ENCODE measurements around the gene SH3PXD2B. TPM values are rescaled to one million over a fixed set of nuclear protein-coding genes. Genes with fewer than 3 reads are reported as not detected.
A peak's percentile ranks its signal among the peaks of the same experiment; 100 is the strongest.
"Not testable (repeated sequence)": the region's sequence is repeated elsewhere in the genome, so short reads cannot be mapped to it uniquely, and the experiment has no call there.

Gene SH3PXD2B
- total and polyA plus RNA-seq, 11 donors, result 1.1 to 22.7 (median 6.9) TPM

DNA sequence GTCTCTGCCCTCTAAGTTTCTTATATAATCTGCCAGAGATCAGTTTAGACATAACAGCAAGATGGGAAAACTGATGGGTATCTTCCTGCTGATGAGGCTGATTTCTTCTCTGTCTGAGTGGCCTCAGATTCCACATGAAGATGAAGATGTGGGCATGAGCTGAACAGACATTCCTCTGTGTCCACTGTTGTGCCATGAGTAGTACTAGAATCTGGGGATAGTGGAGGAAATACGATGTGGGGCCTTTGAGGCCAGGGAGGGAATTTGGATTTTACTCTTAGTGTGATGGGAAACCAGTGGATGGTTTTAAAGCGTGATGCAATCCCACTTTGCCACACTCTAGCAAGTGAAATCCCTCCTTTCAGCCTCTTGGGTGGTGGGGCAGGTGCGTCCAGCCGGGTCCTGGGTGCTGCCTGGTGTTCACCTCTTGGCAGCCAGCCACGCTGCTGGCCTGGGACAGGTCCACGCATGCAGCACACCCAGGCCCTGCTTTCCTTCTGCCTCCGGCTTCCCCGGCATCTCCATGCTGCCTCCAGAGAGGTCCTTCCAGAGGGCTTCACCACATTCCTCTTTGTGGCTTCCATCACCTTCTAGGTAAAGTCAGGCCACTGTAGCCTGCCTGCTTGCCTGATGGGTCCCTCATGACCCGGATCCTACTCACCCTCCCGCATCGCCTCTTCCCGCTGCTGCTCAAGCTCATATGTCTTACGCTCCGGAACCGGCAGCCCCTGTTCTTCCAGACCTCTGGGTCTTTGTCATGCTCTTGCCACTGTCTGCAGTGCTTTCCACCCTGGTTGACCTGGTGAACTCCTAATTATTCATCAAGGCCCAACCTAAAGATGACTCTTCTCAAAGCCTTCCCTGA is 28.1 kb upstream of the SH3PXD2B start:
- no peak for ATAC-seq
- Histone ChIP-seq H3K36me3 (no peaks in the 10 kb centered on the region), H3K4me1 (peaks cover 0 to 35% (median 13%) of the 10 kb centered on the region in 12 donors), H3K9me3 (no peaks in the 10 kb centered on the region), H3K27me3 (no peaks in the 10 kb centered on the region), H3K4me3 (no peak overlapping the region), H3K27ac (peak overlapping the region in 4 of 12 donors; percentile 15 to 44 (median 27))
- intact Hi-C loops (cut with DNase I), result loop anchor here in 5 of 10 donors (2.0 to 5.0 kb wide), 4 partner anchors 100 to 450 kb away; partner anchors contain the start of gene NEURL1B (in 2 of the 5)
- DNase-seq, result no peak
- TF ChIP-seq, protein P1, sequence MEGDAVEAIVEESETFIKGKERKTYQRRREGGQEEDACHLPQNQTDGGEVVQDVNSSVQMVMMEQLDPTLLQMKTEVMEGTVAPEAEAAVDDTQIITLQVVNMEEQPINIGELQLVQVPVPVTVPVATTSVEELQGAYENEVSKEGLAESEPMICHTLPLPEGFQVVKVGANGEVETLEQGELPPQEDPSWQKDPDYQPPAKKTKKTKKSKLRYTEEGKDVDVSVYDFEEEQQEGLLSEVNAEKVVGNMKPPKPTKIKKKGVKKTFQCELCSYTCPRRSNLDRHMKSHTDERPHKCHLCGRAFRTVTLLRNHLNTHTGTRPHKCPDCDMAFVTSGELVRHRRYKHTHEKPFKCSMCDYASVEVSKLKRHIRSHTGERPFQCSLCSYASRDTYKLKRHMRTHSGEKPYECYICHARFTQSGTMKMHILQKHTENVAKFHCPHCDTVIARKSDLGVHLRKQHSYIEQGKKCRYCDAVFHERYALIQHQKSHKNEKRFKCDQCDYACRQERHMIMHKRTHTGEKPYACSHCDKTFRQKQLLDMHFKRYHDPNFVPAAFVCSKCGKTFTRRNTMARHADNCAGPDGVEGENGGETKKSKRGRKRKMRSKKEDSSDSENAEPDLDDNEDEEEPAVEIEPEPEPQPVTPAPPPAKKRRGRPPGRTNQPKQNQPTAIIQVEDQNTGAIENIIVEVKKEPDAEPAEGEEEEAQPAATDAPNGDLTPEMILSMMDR (IDR thresholded peaks at IDR 0.05), result no peak
- TF ChIP-seq POLR2A (IDR thresholded peaks at IDR 0.05), result no peak
- WGBS, 4 donors, result 82 to 93% (median 87%) methylated on average over 15 of the region's 15 CpGs

DNA sequence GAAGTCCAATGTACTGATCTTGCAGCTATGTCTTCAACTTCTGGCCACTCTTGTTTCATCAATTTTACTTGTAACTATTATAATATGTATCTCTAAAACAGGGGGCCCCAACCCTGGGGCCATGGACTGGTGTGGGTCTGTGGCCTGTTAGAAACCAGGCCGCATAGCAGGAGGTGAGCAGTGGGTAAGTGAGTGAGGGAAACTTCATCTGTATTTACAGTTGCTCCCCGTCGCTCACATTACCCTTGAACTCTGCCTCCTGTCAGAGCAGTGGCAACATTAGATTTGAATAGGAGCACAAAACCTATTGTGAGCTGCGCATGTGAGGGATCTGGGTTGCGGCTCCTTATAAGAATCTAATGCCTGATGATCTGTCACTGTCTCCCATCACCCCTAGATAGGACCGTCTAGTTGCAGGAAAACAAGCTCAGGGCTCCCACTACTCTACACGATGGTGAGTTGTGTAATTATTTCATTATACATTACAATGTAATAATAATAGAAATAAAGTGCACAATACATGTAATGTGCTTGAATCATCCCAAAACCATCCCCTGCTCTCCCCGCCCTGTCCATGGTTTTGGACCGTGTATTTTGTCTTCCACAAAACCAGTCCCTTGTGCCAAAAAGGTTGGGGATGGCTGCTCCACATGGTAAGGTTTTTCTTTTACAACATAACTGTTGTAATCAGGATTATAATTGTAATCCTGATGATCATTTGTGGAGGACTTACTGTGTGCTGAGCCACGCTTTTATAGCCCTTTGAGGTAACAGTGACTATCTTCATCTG is 26.9 kb upstream of the SH3PXD2B start:
- Histone ChIP-seq H3K4me1 (peaks cover 0 to 29% (median 12%) of the 10 kb centered on the region in 12 donors), H3K9me3 (no peaks in the 10 kb centered on the region), H3K4me3 (no peak overlapping the region), H3K36me3 (no peaks in the 10 kb centered on the region), H3K27ac (peak overlapping the region in 9 of 12 donors; percentile 22 to 79 (median 72)), H3K27me3 (no peaks in the 10 kb centered on the region)
- WGBS, 4 donors, result 73 to 85% (median 77%) methylated on average over 10 of the region's 10 CpGs
- intact Hi-C loops (cut with DNase I), result loop anchor here in 4 of 10 donors (2.0 to 5.0 kb wide), 4 partner anchors 101 to 451 kb away; partner anchors contain the start of gene NEURL1B (in 3 of the 4)
- TF ChIP-seq POLR2A (IDR thresholded peaks at IDR 0.05), result no peak
- DNase-seq, result no peak
- no peak for ATAC-seq

DNA sequence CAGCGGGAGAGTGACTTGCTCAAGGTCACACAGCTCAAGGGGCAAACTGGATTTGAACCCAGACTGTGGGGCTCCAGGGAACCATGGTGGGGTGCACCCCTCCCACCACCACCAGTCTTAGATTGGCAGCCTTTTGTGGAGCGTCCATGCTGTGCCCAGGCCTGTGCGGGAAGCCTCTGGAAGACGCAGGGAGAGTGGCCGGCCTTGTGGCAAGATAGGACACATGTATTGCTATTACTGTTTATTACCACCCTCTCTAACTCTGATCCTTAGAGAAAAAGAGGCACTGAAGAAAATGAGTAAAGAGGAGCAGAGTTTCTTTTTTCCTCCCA is 25.4 kb upstream of the SH3PXD2B start:
- Histone ChIP-seq H3K27me3 (no peaks in the 10 kb centered on the region), H3K4me1 (peaks cover 0 to 27% (median 12%) of the 10 kb centered on the region in 12 donors), H3K27ac (peak overlapping the region in 11 of 12 donors; percentile 31 to 81 (median 72)), H3K4me3 (peak overlapping the region in 6 of 12 donors; percentile 18 to 39 (median 25)), H3K9me3 (no peaks in the 10 kb centered on the region), H3K36me3 (no peaks in the 10 kb centered on the region)
- intact Hi-C loops (cut with DNase I), result loop anchor here (1.0 to 10.0 kb wide), 12 partner anchors 103 to 465 kb away; partner anchors contain the start of gene NEURL1B (in 7 of the 10)
- TF ChIP-seq, protein P1 (IDR thresholded peaks at IDR 0.05), result no peak
- no peak for TF ChIP-seq POLR2A (IDR thresholded peaks at IDR 0.05)
- no peak for DNase-seq
- peak in 2 of 4 donors; percentile 2 to 4 for ATAC-seq
- 73 to 94% (median 91%) methylated on average over 4 to 5 of the region's 5 CpGs for WGBS, 4 donors

DNA sequence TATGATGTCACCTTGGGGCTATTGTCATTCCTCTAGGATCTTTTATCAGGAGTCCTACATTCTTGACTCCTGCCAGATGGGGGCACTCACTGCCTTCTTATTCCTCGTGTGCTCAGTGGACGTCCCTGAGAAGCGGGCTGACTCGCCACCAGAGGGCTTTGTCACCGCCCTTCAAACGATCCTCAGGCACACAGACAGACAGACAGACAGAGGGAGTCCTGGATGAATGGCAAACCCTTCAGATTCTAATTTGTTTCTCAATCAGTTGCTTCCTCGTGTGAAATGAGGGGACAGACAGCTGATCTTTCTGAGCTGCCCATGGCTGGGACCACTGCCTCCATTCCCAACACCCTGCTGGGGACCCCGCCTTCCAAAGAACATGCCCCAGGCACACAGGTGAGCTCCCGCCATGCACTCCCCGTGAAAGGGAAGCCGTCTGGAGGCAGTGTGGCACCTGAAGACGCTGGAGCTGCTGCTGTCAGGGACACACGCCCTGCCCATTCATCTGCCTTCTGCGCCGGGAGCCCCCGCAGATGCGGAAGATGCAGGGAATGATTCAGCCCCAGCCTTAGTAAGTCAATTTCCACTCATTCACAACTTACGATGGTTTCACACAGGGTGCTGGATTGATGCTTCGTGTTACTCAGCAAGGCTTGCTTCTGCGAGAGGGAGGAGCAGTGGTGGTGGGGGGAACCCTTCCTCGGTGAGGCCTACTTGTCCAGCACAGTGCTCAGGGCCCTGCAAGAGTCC is 24.9 kb upstream of the SH3PXD2B start:
- ATAC-seq, result peak; percentile 88 to 97 (median 96)
- peak; percentile 88 to 93 (median 89) for DNase-seq
- Histone ChIP-seq H3K27me3 (no peaks in the 10 kb centered on the region), H3K4me1 (peaks cover 0 to 27% (median 12%) of the 10 kb centered on the region in 12 donors), H3K9me3 (no peaks in the 10 kb centered on the region), H3K36me3 (no peaks in the 10 kb centered on the region), H3K4me3 (peak overlapping the region in 7 of 12 donors; percentile 8 to 39 (median 23)), H3K27ac (peak overlapping the region in 11 of 12 donors; percentile 31 to 81 (median 72))
- WGBS, 4 donors, result 36 to 48% (median 41%) methylated on average over 17 to 21 of the region's 21 CpGs
- intact Hi-C loops (cut with DNase I), result loop anchor here (1.0 to 10.0 kb wide), 11 partner anchors 106 to 466 kb away; partner anchors contain the start of gene NEURL1B (in 4 of the 10)
- TF ChIP-seq POLR2A (IDR thresholded peaks at IDR 0.05), result no peak
- TF ChIP-seq, protein P1 (IDR thresholded peaks at IDR 0.05), result peak; percentile 75 to 97 (median 89)

DNA sequence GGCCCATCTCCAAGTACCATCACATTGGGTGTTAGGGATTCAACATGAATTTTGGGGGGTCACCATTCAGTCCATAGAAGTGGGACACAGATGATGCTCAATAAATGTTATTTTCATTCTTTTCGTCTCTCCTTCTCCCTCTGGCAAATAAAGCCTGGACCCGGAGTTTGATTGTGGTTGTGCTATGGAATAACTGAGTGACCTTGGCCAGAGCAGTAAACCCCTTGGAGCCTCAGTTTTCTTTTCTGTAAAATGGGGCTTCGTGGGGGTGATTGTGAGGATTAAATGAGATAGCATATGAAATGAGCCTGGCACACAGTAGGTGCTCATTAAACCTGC is 24.3 kb upstream of the SH3PXD2B start:
- not testable (repeated sequence) for H3K27ac ChIP-seq, H3K27me3 ChIP-seq, H3K9me3 ChIP-seq, ATAC-seq, H3K4me3 ChIP-seq, DNase-seq, H3K36me3 ChIP-seq
- peaks cover 0 to 27% (median 12%) of the 10 kb centered on the region in 12 donors for H3K4me1 ChIP-seq
- intact Hi-C loops (cut with DNase I), result loop anchor here (1.0 to 10.0 kb wide), 11 partner anchors 106 to 466 kb away; partner anchors contain the start of gene NEURL1B (in 4 of the 10)
- 50 to 59% (median 55%) methylated on average over 3 of the region's 3 CpGs for WGBS, 4 donors
